CD8-positive, alpha-beta memory T cell (primary cell): ENCODE results near the gene GRK2. TPM values are rescaled to one million over a fixed set of nuclear protein-coding genes. Genes with fewer than 3 reads are reported as not detected.

ENCODE experiments used
- CTCF ChIA-PET: fragments of 350-600 bp; sonication (Branson Sonifier 250); formaldehyde crosslinking; loops from one replicate; lab custom pipeline; 2021; ENCODE audit warnings: antibody characterized with exemption; lab: Charles Lee
- POLR2A ChIA-PET: fragments of 350-600 bp; sonication (Branson Sonifier 250); formaldehyde crosslinking; loops from one replicate; lab custom pipeline; 2021; ENCODE audit warnings: antibody characterized with exemption; lab: Charles Lee
- DNase-seq, 5 donors: peaks; one replicate each; pipeline versions ENCODE4 v3.0.0 to v3.0.0-alpha.2; 2020 to 2022; ENCODE audit warnings: mixed read lengths in 1 of 5
- H3K27ac ChIP-seq: one replicate; pipeline ENCODE4 v1.7.0; 2013; ENCODE audit warnings: low read depth, mild to moderate bottlenecking, low read length, moderate library complexity
- H3K27me3 ChIP-seq: 2 replicates; pipeline ENCODE4 v1.7.0; 2013; ENCODE audit warnings: low read length, mild to moderate bottlenecking; ENCODE audit not compliant: insufficient read depth, poor library complexity, severe bottlenecking
- H3K36me3 ChIP-seq: 2 replicates; pipeline ENCODE4 v1.7.0; 2013; ENCODE audit warnings: mild to moderate bottlenecking, low read length, moderate library complexity; ENCODE audit not compliant: insufficient read depth
- H3K4me1 ChIP-seq: 2 replicates; pipeline ENCODE4 v1.7.0; 2013; ENCODE audit warnings: mild to moderate bottlenecking, low read length, moderate library complexity; ENCODE audit not compliant: insufficient read depth
- H3K4me3 ChIP-seq: 2 replicates; pipeline ENCODE4 v1.7.0; 2013; ENCODE audit warnings: mild to moderate bottlenecking, low read length
- H3K9me3 ChIP-seq: 2 replicates; pipeline ENCODE4 v1.7.0; 2013; ENCODE audit warnings: mild to moderate bottlenecking, low read length
- H3K27ac Mint-ChIP-seq, 8 donors: one replicate each; pipeline ENCODE4 v1.8.0; 2020 to 2021; ENCODE audit warnings: mixed read lengths in 8 of 8, mild to moderate bottlenecking in 6 of 8, inconsistent platforms in 3 of 8, moderate library complexity in 3 of 8
- H3K27me3 Mint-ChIP-seq, 2 donors: one replicate each; pipeline ENCODE4 v1.8.0; 2020 to 2021; ENCODE audit warnings: mixed read lengths in 2 of 2, mild to moderate bottlenecking in 1 of 2, moderate library complexity in 1 of 2
- H3K36me3 Mint-ChIP-seq, 3 donors: one replicate each; pipeline ENCODE4 v1.8.0; 2020 to 2021; ENCODE audit warnings: mixed read lengths in 3 of 3, inconsistent platforms in 1 of 3, mild to moderate bottlenecking in 1 of 3
- H3K4me1 Mint-ChIP-seq, 3 donors: one replicate each; pipeline ENCODE4 v1.8.0; 2020 to 2021; ENCODE audit warnings: mixed read lengths in 3 of 3, inconsistent platforms in 1 of 3, mild to moderate bottlenecking in 1 of 3
- H3K4me3 Mint-ChIP-seq, 7 donors: one replicate each; pipeline ENCODE4 v1.8.0; 2020 to 2021; ENCODE audit warnings: mixed read lengths in 7 of 7, mild to moderate bottlenecking in 6 of 7, moderate library complexity in 4 of 7, inconsistent platforms in 2 of 7
- H3K9me3 Mint-ChIP-seq, 5 donors: one replicate each; pipeline ENCODE4 v1.8.0; 2020 to 2022; ENCODE audit warnings: mixed read lengths in 5 of 5, mild to moderate bottlenecking in 3 of 5, moderate library complexity in 2 of 5, inconsistent platforms in 1 of 5
- polyA plus RNA-seq: library from polyadenylated mRNA; unstranded; fragments of 300-500 nt; fragmentation: Illumina TruSeq; gene quantifications from one replicate; pipeline ENCODE4 v1.2.3, GENCODE V29; 2021
- total RNA-seq, 2 experiments: library from RNA; stranded (reverse); gene quantifications; one replicate each; pipeline ENCODE4 v1.2.3, GENCODE V29; 2021

GRK2 gene
- total and polyA plus RNA-seq, 3 experiments from 2014 or later = 69.9 to 246 (median 237) TPM

- Mint-ChIP-seq H3K27ac (peak overlapping the region; percentile 97 to 100 (median 99)), H3K9me3 (no peaks in the 10 kb centered on the region), H3K4me3 (peak overlapping the region; percentile 94 to 100 (median 99)), H3K4me1 (peaks cover 49 to 57% (median 55%) of the 10 kb centered on the region in 3 donors), H3K36me3 (peaks cover 7 to 49% (median 10%) of the 10 kb centered on the region in 3 donors), H3K27me3 (peaks cover 0 to 1% of the 10 kb centered on the region in 2 donors)
- no peak for DNase-seq
- peak overlapping the region; percentile 99 for H3K27ac ChIP-seq
- ChIA-PET CTCF (interaction anchor here (0.8 to 1.9 kb wide), 13 partner anchors 9 to 120 kb away, joined by 3 to 12 read pairs (median 4); partner anchors contain the start of gene KDM2A), POLR2A (interaction anchor here (0.5 to 2.5 kb wide), 22 partner anchors 9 to 801 kb away, joined by 3 to 18 read pairs (median 6); partner anchors contain the start of genes ANKRD13D, CLCF1, GRK2 and KDM2A)
- peaks cover 16% of the 10 kb centered on the region for H3K36me3 ChIP-seq
- no peaks in the 10 kb centered on the region for H3K27me3 ChIP-seq
- no peaks in the 10 kb centered on the region for H3K9me3 ChIP-seq
- H3K4me3 ChIP-seq = peak overlapping the region; percentile 53
- peaks cover 45% of the 10 kb centered on the region for H3K4me1 ChIP-seq
Measured at GRCh38 chr11:67238894-67239782, 27.1 kb upstream of the GRK2 start.

- H3K9me3 Mint-ChIP-seq = no peaks in the 10 kb centered on the region
- peak overlapping the region; percentile 94 to 100 (median 99) for H3K4me3 Mint-ChIP-seq
- peaks cover 10 to 53% (median 11%) of the 10 kb centered on the region in 3 donors for H3K36me3 Mint-ChIP-seq
- H3K27me3 ChIP-seq = no peaks in the 10 kb centered on the region
- peaks cover 0 to 4% of the 10 kb centered on the region in 2 donors for H3K27me3 Mint-ChIP-seq
- H3K27ac ChIP-seq = peak overlapping the region; percentile 99
- H3K4me1 Mint-ChIP-seq = peaks cover 50 to 58% (median 57%) of the 10 kb centered on the region in 3 donors
- H3K27ac Mint-ChIP-seq = peak overlapping the region; percentile 97 to 100 (median 99)
- no peaks in the 10 kb centered on the region for H3K9me3 ChIP-seq
- ChIA-PET CTCF (interaction anchor here (0.8 to 1.9 kb wide), 13 partner anchors 10 to 229 kb away, joined by 3 to 12 read pairs (median 4); partner anchors contain the start of gene KDM2A), POLR2A (interaction anchor here (0.6 to 2.5 kb wide), 23 partner anchors 10 to 246 kb away, joined by 3 to 18 read pairs (median 6); partner anchors contain the start of genes ANKRD13D, CLCF1, GRK2 and KDM2A)
- DNase-seq = peak; percentile 94 to 98 (median 97)
- peaks cover 48% of the 10 kb centered on the region for H3K4me1 ChIP-seq
- peak overlapping the region; percentile 98 for H3K4me3 ChIP-seq
- peaks cover 22% of the 10 kb centered on the region for H3K36me3 ChIP-seq
Measured at GRCh38 chr11:67239783-67240575, 26.3 kb upstream of the GRK2 start.

GRCh38 chr11:67240576-67241389, 25.5 kb upstream of the GRK2 start:
- H3K4me3 ChIP-seq = peak overlapping the region; percentile 98
- Mint-ChIP-seq H3K4me3 (peak overlapping the region; percentile 94 to 100 (median 99)), H3K27me3 (peaks cover 0 to 5% of the 10 kb centered on the region in 2 donors), H3K36me3 (peaks cover 10 to 60% (median 15%) of the 10 kb centered on the region in 3 donors), H3K9me3 (no peaks in the 10 kb centered on the region), H3K27ac (peak overlapping the region; percentile 97 to 100 (median 99)), H3K4me1 (peaks cover 56 to 66% (median 65%) of the 10 kb centered on the region in 3 donors)
- H3K27ac ChIP-seq = peak overlapping the region; percentile 99
- no peaks in the 10 kb centered on the region for H3K27me3 ChIP-seq
- POLR2A ChIA-PET = interaction anchor here (0.5 to 2.5 kb wide), 16 partner anchors 13 to 245 kb away, joined by 3 to 18 read pairs (median 7); partner anchors contain the start of genes ANKRD13D, GRK2, KDM2A and POLD4
- CTCF ChIA-PET = interaction anchor here (0.8 to 1.9 kb wide), 9 partner anchors 21 to 228 kb away, joined by 3 to 12 read pairs (median 4); partner anchors contain the start of gene KDM2A
- H3K9me3 ChIP-seq = no peaks in the 10 kb centered on the region
- H3K4me1 ChIP-seq = peaks cover 48% of the 10 kb centered on the region
- DNase-seq = peak; percentile 76 to 90 (median 83)
- H3K36me3 ChIP-seq = peaks cover 30% of the 10 kb centered on the region

GRCh38 chr11:67242548-67242947, 23.7 kb upstream of the GRK2 start:
- H3K27me3 ChIP-seq = no peaks in the 10 kb centered on the region
- H3K9me3 ChIP-seq = no peaks in the 10 kb centered on the region
- peaks cover 0 to 5% of the 10 kb centered on the region in 2 donors for H3K27me3 Mint-ChIP-seq
- no peaks in the 10 kb centered on the region for H3K9me3 Mint-ChIP-seq
- ChIA-PET POLR2A (no interaction called here), CTCF (no interaction called here)
- no peak for DNase-seq
- peaks cover 10 to 69% (median 24%) of the 10 kb centered on the region in 3 donors for H3K36me3 Mint-ChIP-seq
- no peak overlapping the region for H3K27ac ChIP-seq
- peak overlapping the region; percentile 22 for H3K4me3 ChIP-seq
- H3K36me3 ChIP-seq = peaks cover 42% of the 10 kb centered on the region
- peak overlapping the region; percentile 94 to 100 (median 99) for H3K4me3 Mint-ChIP-seq
- peaks cover 48% of the 10 kb centered on the region for H3K4me1 ChIP-seq
- H3K27ac Mint-ChIP-seq = peak overlapping the region; percentile 90 to 100 (median 98)
- peaks cover 57 to 74% (median 71%) of the 10 kb centered on the region in 3 donors for H3K4me1 Mint-ChIP-seq

GRCh38 chr11:67243051-67243450, 23.2 kb upstream of the GRK2 start:
- Mint-ChIP-seq H3K27ac (peak overlapping the region; percentile 90 to 100 (median 98)), H3K36me3 (peaks cover 13 to 74% (median 27%) of the 10 kb centered on the region in 3 donors), H3K27me3 (peaks cover 0 to 5% of the 10 kb centered on the region in 2 donors), H3K9me3 (no peaks in the 10 kb centered on the region), H3K4me1 (peaks cover 57 to 76% (median 71%) of the 10 kb centered on the region in 3 donors), H3K4me3 (peak overlapping the region; percentile 24 to 100 (median 99))
- no peak for DNase-seq
- Histone ChIP-seq H3K9me3 (no peaks in the 10 kb centered on the region), H3K4me3 (peak overlapping the region; percentile 22), H3K27me3 (no peaks in the 10 kb centered on the region), H3K27ac (no peak overlapping the region), H3K36me3 (peaks cover 47% of the 10 kb centered on the region), H3K4me1 (peaks cover 48% of the 10 kb centered on the region)
- ChIA-PET POLR2A (interaction anchor here (0.6 kb wide), 1 partner anchor 125 kb away, joined by 10 read pairs; no protein-coding TSS in a partner anchor), CTCF (no interaction called here)

- Mint-ChIP-seq H3K4me3 (peak overlapping the region in 3 of 7 donors; percentile 8 to 12 (median 10)), H3K4me1 (peaks cover 39 to 65% (median 62%) of the 10 kb centered on the region in 3 donors), H3K27me3 (peaks cover 0 to 5% of the 10 kb centered on the region in 2 donors), H3K36me3 (peaks cover 15 to 92% (median 41%) of the 10 kb centered on the region in 3 donors), H3K27ac (peak overlapping the region in 6 of 8 donors; percentile 15 to 98 (median 44)), H3K9me3 (no peaks in the 10 kb centered on the region)
- no peak for DNase-seq
- CTCF ChIA-PET = no interaction called here
- no peak overlapping the region for H3K4me3 ChIP-seq
- H3K9me3 ChIP-seq = no peaks in the 10 kb centered on the region
- POLR2A ChIA-PET = no interaction called here
- no peak overlapping the region for H3K27ac ChIP-seq
- peaks cover 67% of the 10 kb centered on the region for H3K36me3 ChIP-seq
- H3K27me3 ChIP-seq = no peaks in the 10 kb centered on the region
- H3K4me1 ChIP-seq = peaks cover 32% of the 10 kb centered on the region
Measured at GRCh38 chr11:67245046-67245445, 21.2 kb upstream of the GRK2 start.
